H1 (cell line): Measurements from ENCODE around the gene EML1. TPM values are rescaled to one million over a fixed set of nuclear protein-coding genes. Genes with fewer than 3 reads are reported as not detected.

ENCODE experiments used
- BRCA1 ChIP-seq: IDR thresholded peaks from 2 replicates; pipeline ENCODE4 v1.6.1; 2012; ENCODE audit warnings: low read depth, low read length, improper control_type of control experiment
- CBX8 ChIP-seq: fragments of 300-800, 300-1000 bp; sonication (generic); IDR thresholded peaks from 2 replicates; pipeline ENCODE4 v1.7.1; 2016; ENCODE audit warnings: low read depth, low read length, borderline replicate concordance
- CEBPB ChIP-seq: IDR thresholded peaks from 2 replicates; pipeline ENCODE4 v1.6.1; 2012; ENCODE audit warnings: low read depth, low read length
- KDM4A ChIP-seq: IDR thresholded peaks from one replicate; pipeline ENCODE4 v1.7.1; 2012; ENCODE audit warnings: low read depth, mild to moderate bottlenecking, moderate library complexity, low read length, inconsistent platforms; ENCODE audit not compliant: severe bottlenecking
- PHF8 ChIP-seq: fragments of 200-600 bp; sonication (generic); conservative IDR thresholded peaks from 2 replicates; pipeline ENCODE4 v1.7.1; 2012; ENCODE audit warnings: low read depth, mild to moderate bottlenecking, inconsistent platforms, low read length, moderate library complexity
- SP4 ChIP-seq: IDR thresholded peaks from 2 replicates; pipeline ENCODE4 v1.6.1; 2012; ENCODE audit warnings: low read length, inconsistent platforms
- polyA plus RNA-seq, 7 experiments: library from polyadenylated mRNA; depleted of rRNA in 3 of 7; stranded (reverse) in 5 of 7; unstranded in 2 of 7; fragments of >200 nt in 5 of 7; fragments of 200-250 nt in 2 of 7; gene quantifications; 1 replicate in 5 of 7; 2 replicates in 1 of 7; 4 replicates in 1 of 7; pipeline versions ENCODE4 v1.2.1 to v1.2.3, GENCODE V29; 2011 to 2013; ENCODE audit warnings: missing spikeins in 2 of 7, mixed read lengths in 2 of 7
- total RNA-seq: library from RNA; stranded (reverse); fragmentation: NEBNext Ultra II Directional; extraction: Animal tissue kit (Norgen Biotek cat#: 25700); gene quantifications from 2 replicates; pipeline ENCODE4 v1.2.1, GENCODE V29; 2021

Gene EML1
- total and polyA plus RNA-seq, 2 of the 8 experiments (the other 6 are each of a cell fraction or from before 2014, with no cell fraction given) = 11.1 to 24.7 TPM

GRCh38 chr14:99968191-99968920 lies 175.1 kb downstream of the EML1 start (continued):
- TF ChIP-seq KDM4A = no peak
- TF ChIP-seq SP4 = no peak
- TF ChIP-seq BRCA1 = no peak
- TF ChIP-seq CBX8 = no peak
- TF ChIP-seq PHF8 = no peak
- TF ChIP-seq CEBPB = no peak
